T-cell (primary cell): ENCODE results near the gene FBXL15. TPM values are rescaled to one million over a fixed set of nuclear protein-coding genes. Genes with fewer than 3 reads are reported as not detected.

ENCODE experiments used
- ATAC-seq, 4 experiments: fragments of 200-7000 bp in 3 of 4; fragments of 150-1000 bp in 1 of 4; cut with Tn5 transposase; replicated peaks in 1 of 4; 1 replicate in 3 of 4; 2 replicates in 1 of 4; pipeline ENCODE4 v1.10.0; 2021; ENCODE audit warnings: moderate library complexity in 3 of 4, mild to moderate bottlenecking in 2 of 4, moderate number of reproducible peaks in 1 of 4
- CTCF ChIA-PET, 2 donors: fragments of 300-600 bp; sonication (Branson Sonifier 250); formaldehyde crosslinking; loops; one replicate each; lab custom pipeline; 2022; ENCODE audit warnings: antibody characterized with exemption in 2 of 2; lab: Charles Lee
- POLR2A ChIA-PET, 2 donors: fragments of 300-600 bp; sonication (Branson Sonifier 250); formaldehyde crosslinking; loops; one replicate each; lab custom pipeline; 2022; ENCODE audit warnings: antibody characterized with exemption in 2 of 2; lab: Charles Lee
- DNase-seq, 35 experiments: peaks; one replicate each; pipeline versions ENCODE4 v3.0.0 to v3.0.0-alpha.2; 2013 to 2023
- H3K27ac ChIP-seq: one replicate; pipeline ENCODE4 v1.5.1; 2013; ENCODE audit warnings: low read length
- H3K27me3 ChIP-seq, 2 experiments: replicated peaks in 1 of 2; 1 replicate in 1 of 2; 2 replicates in 1 of 2; pipeline versions ENCODE4 v1.6.1 to v1.7.0; 2013; ENCODE audit warnings: low read length in 1 of 2, mixed read lengths in 1 of 2; ENCODE audit not compliant: control insufficient read depth in 2 of 2, insufficient read depth in 2 of 2; ENCODE audit errors: extremely low read depth in 1 of 2
- H3K36me3 ChIP-seq, 2 donors: 1 replicate in 1 of 2; 2 replicates in 1 of 2; pipeline versions ENCODE4 v1.6.1 to v1.7.0; 2013; ENCODE audit warnings: low read length in 1 of 2; ENCODE audit not compliant: control insufficient read depth in 2 of 2, insufficient read depth in 1 of 2; ENCODE audit errors: extremely low read depth in 1 of 2
- H3K4me1 ChIP-seq, 2 experiments: 1 replicate in 1 of 2; 2 replicates in 1 of 2; pipeline versions ENCODE4 v1.6.1 to v1.7.0; 2013; ENCODE audit warnings: low read length in 2 of 2, mixed read lengths in 1 of 2; ENCODE audit not compliant: insufficient read depth in 2 of 2, control insufficient read depth in 1 of 2; ENCODE audit errors: extremely low read depth in 1 of 2
- H3K4me3 ChIP-seq, 2 donors: 1 replicate in 1 of 2; 2 replicates in 1 of 2; pipeline versions ENCODE4 v1.5.1 to v1.7.0; 2013; ENCODE audit warnings: mild to moderate bottlenecking in 2 of 2, low read length in 1 of 2, moderate library complexity in 1 of 2; ENCODE audit not compliant: control insufficient read depth in 1 of 2; ENCODE audit errors: extremely low read depth in 1 of 2
- H3K9me3 ChIP-seq: 2 replicates; pipeline ENCODE4 v1.7.0; 2013
- H3K27ac Mint-ChIP-seq, 2 donors: one replicate each; pipeline ENCODE4 v1.8.0; 2020 to 2021; ENCODE audit warnings: mild to moderate bottlenecking in 2 of 2, mixed read lengths in 2 of 2
- H3K27me3 Mint-ChIP-seq, 2 donors: one replicate each; pipeline ENCODE4 v1.8.0; 2021 to 2022; ENCODE audit warnings: mixed read lengths in 2 of 2
- H3K36me3 Mint-ChIP-seq: one replicate; pipeline ENCODE4 v1.8.0; 2021; ENCODE audit warnings: mixed read lengths
- H3K4me1 Mint-ChIP-seq, 3 donors: one replicate each; pipeline ENCODE4 v1.8.0; 2020 to 2022; ENCODE audit warnings: mixed read lengths in 3 of 3, mild to moderate bottlenecking in 1 of 3
- H3K4me3 Mint-ChIP-seq, 3 donors: one replicate each; pipeline ENCODE4 v1.8.0; 2020 to 2022; ENCODE audit warnings: mild to moderate bottlenecking in 3 of 3, mixed read lengths in 3 of 3, moderate library complexity in 3 of 3
- H3K9me3 Mint-ChIP-seq, 3 donors: one replicate each; pipeline ENCODE4 v1.8.0; 2020 to 2022; ENCODE audit warnings: mixed read lengths in 3 of 3
- WGBS: methylation state at CpG from one replicate; pipeline ENCODE4 v1.1.5; 2013; ENCODE audit warnings: missing lambda C conversion rate; ENCODE audit not compliant: insufficient coverage; 5-methylcytosine and 5-hydroxymethylcytosine counted together
- total RNA-seq, 35 experiments: library from RNA in 6 of 35; stranded (reverse) in 6 of 35; fragments of 120-200 nt in 1 of 35; gene quantifications; one replicate each; pipeline versions ENCODE4 v1.2.1 to v1.2.4 and lab custom pipeline; 2013 to 2026

Gene FBXL15
- total RNA-seq, 5 donors from 2014 or later (not counting 1 experiment from before 2014, with no cell fraction given) = 13.3 to 30.4 (median 23.7) TPM

GRCh38 chr10:102404361-102405107, 16.1 kb upstream of the FBXL15 start:
- H3K27ac ChIP-seq = no peak overlapping the region
- DNase-seq (peak in 1 of 35 experiments; percentile 25), ATAC-seq (no peak)
- peaks cover 7 to 35% of the 10 kb centered on the region in 2 experiments for H3K4me1 ChIP-seq
- peaks cover 12 to 28% of the 10 kb centered on the region in 2 donors for H3K36me3 ChIP-seq
- POLR2A ChIA-PET = interaction anchor here (0.5 to 0.7 kb wide), 4 partner anchors 10 to 98 kb away, joined by 3 to 6 read pairs (median 5); no protein-coding TSS in a partner anchor
- Mint-ChIP-seq H3K4me3 (no peak overlapping the region), H3K9me3 (no peaks in the 10 kb centered on the region), H3K27me3 (peaks cover 0 to 7% of the 10 kb centered on the region in 2 donors), H3K27ac (no peak overlapping the region), H3K36me3 (peaks cover 10% of the 10 kb centered on the region), H3K4me1 (peaks cover 18 to 30% (median 22%) of the 10 kb centered on the region in 3 donors)
- H3K9me3 ChIP-seq = no peaks in the 10 kb centered on the region
- no peak overlapping the region for H3K4me3 ChIP-seq
- peaks cover 0 to 20% of the 10 kb centered on the region in 2 experiments for H3K27me3 ChIP-seq
- 91% methylated on average over 16 of the region's 17 CpGs for WGBS
- CTCF ChIA-PET = no interaction called here

GRCh38 chr10:102405108-102405571, 15.5 kb upstream of the FBXL15 start:
- no peak overlapping the region for H3K4me3 Mint-ChIP-seq
- ChIA-PET POLR2A (interaction anchor here (0.5 to 0.8 kb wide), 3 partner anchors 56 to 175 kb away, joined by 3 to 5 read pairs (median 3); no protein-coding TSS in a partner anchor), CTCF (no interaction called here)

DNA sequence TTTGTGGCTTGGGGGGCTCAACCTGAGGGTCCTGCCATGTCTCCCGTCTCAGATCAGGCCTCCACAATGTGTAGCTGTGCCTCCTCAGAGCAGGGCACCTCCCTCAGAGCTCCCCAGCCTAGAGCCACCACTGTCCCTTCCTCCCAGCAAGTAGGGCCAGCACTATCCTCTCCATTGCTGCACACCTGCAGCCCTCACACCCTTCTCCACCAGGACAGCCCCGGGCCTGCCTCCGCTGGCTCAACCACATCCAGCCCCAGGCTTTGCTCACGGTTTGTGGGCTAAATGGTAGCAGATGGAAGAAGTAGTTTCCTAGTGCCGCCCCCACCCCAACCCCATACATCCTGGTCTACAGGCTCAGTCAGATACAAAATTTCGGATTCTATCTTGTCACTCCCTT, 15.0 kb upstream of the FBXL15 start:
- DNase-seq (peak in 2 of 35 experiments; percentile 30 to 37), ATAC-seq (no peak)
- peak overlapping the region in 1 of 3 donors; percentile 25 for H3K4me3 Mint-ChIP-seq
- H3K36me3 ChIP-seq = peaks cover 3 to 19% of the 10 kb centered on the region in 2 donors
- H3K27me3 ChIP-seq = peaks cover 0 to 31% of the 10 kb centered on the region in 2 experiments
- H3K36me3 Mint-ChIP-seq = peaks cover 3% of the 10 kb centered on the region
- peaks cover 0 to 14% of the 10 kb centered on the region in 2 donors for H3K27me3 Mint-ChIP-seq
- CTCF ChIA-PET = no interaction called here
- H3K27ac Mint-ChIP-seq = peak overlapping the region in 1 of 2 donors; percentile 44
- H3K27ac ChIP-seq = no peak overlapping the region
- peaks cover 13 to 35% of the 10 kb centered on the region in 2 experiments for H3K4me1 ChIP-seq
- peaks cover 18 to 34% (median 19%) of the 10 kb centered on the region in 3 donors for H3K4me1 Mint-ChIP-seq
- no peaks in the 10 kb centered on the region for H3K9me3 Mint-ChIP-seq
- no peak overlapping the region for H3K4me3 ChIP-seq
- no peaks in the 10 kb centered on the region for H3K9me3 ChIP-seq
- POLR2A ChIA-PET = interaction anchor here (0.7 to 0.8 kb wide), 3 partner anchors 23 to 176 kb away, joined by 3 to 6 read pairs (median 5); no protein-coding TSS in a partner anchor
- WGBS = 75% methylated on average over 2 of the region's 6 CpGs

More at GRCh38 chr10:102405108-102405571, 15.5 kb upstream of the FBXL15 start:
- DNase-seq (peak in 2 of 35 experiments; percentile 30 to 31), ATAC-seq (no peak)
- 90% methylated on average over 15 of the region's 19 CpGs for WGBS
- H3K4me1 Mint-ChIP-seq = peaks cover 21 to 36% (median 22%) of the 10 kb centered on the region in 3 donors
- H3K27me3 Mint-ChIP-seq = peaks cover 0 to 13% of the 10 kb centered on the region in 2 donors
- Histone ChIP-seq H3K36me3 (peaks cover 8 to 24% of the 10 kb centered on the region in 2 donors), H3K4me3 (no peak overlapping the region), H3K9me3 (no peaks in the 10 kb centered on the region), H3K27ac (no peak overlapping the region), H3K4me1 (peaks cover 12 to 35% of the 10 kb centered on the region in 2 experiments), H3K27me3 (peaks cover 0 to 26% of the 10 kb centered on the region in 2 experiments)
- H3K27ac Mint-ChIP-seq = no peak overlapping the region
- no peaks in the 10 kb centered on the region for H3K9me3 Mint-ChIP-seq
- peaks cover 6% of the 10 kb centered on the region for H3K36me3 Mint-ChIP-seq

GRCh38 chr10:102406815-102407214, 13.8 kb upstream of the FBXL15 start:
- Mint-ChIP-seq H3K4me3 (peak overlapping the region in 2 of 3 donors; percentile 43 to 82), H3K4me1 (peaks cover 25 to 43% (median 28%) of the 10 kb centered on the region in 3 donors), H3K27ac (peak overlapping the region in 1 of 2 donors; percentile 76), H3K27me3 (peaks cover 0 to 25% of the 10 kb centered on the region in 2 donors), H3K36me3 (no peaks in the 10 kb centered on the region), H3K9me3 (no peaks in the 10 kb centered on the region)
- ChIA-PET POLR2A (interaction anchor here (0.6 to 1.4 kb wide), 4 partner anchors 8 to 240 kb away, joined by 3 to 9 read pairs (median 6); no protein-coding TSS in a partner anchor), CTCF (interaction anchor here (0.6 to 1.1 kb wide), 6 partner anchors 11 to 248 kb away, joined by 3 to 9 read pairs (median 4); no protein-coding TSS in a partner anchor)
- Histone ChIP-seq H3K27ac (no peak overlapping the region), H3K4me3 (no peak overlapping the region), H3K27me3 (peaks cover 0 to 43% of the 10 kb centered on the region in 2 experiments), H3K36me3 (peaks cover 3 to 8% of the 10 kb centered on the region in 2 donors), H3K4me1 (peaks cover 13 to 42% of the 10 kb centered on the region in 2 experiments), H3K9me3 (no peaks in the 10 kb centered on the region)
- no CpG with 5 or more reads among the region's 2 CpGs for WGBS
- no peak for ATAC-seq
- peak in 2 of 35 experiments; percentile 10 to 24 for DNase-seq

DNA sequence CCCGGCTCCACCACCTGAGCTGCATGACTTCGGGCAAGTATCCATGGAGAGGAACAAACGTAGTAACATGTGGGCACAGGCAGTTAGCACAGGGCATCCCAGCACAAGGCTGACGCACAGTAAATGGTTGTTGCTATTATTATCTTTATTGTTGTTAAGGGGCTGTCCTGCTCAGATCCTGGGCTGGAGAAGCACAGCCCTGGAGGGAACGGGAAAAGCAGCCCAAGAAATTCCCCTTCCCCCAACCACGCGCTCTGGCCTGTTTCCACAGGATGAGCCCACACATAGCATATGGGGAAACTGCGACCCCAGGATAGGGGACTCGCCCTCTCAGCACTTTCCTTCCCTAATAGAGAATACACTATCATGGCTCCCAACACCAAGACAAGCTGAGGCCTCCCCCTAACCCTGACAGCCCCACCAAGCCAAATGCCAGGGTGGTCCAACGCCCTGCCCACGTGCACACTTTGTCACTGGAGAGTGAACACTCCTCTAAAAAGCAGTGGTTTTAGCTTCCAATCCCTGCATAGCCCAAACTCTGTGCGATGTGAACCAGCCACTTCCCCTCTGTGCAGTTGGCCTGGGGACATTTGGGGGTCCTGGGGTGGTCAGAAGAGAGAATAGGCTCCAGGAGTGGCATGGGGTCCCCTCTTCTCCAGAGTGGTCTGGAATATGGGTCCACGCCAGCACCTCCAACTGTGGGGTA, 13.1 kb upstream of the FBXL15 start:
- ChIA-PET CTCF (interaction anchor here in 1 of 2 donors (1.1 kb wide), 1 partner anchor 13 kb away, joined by 3 read pairs; no protein-coding TSS in a partner anchor), POLR2A (interaction anchor here (0.5 to 1.4 kb wide), 3 partner anchors 10 to 397 kb away, joined by 3 to 8 read pairs (median 6); no protein-coding TSS in a partner anchor)
- 84% methylated on average over 10 of the region's 13 CpGs for WGBS
- ATAC-seq = no peak
- Histone ChIP-seq H3K27ac (no peak overlapping the region), H3K4me1 (peaks cover 14 to 47% of the 10 kb centered on the region in 2 experiments), H3K4me3 (no peak overlapping the region), H3K9me3 (no peaks in the 10 kb centered on the region), H3K27me3 (peaks cover 0 to 51% of the 10 kb centered on the region in 2 experiments), H3K36me3 (peaks cover under 1 to 3% of the 10 kb centered on the region in 2 donors)
- peaks cover 0 to 31% of the 10 kb centered on the region in 2 donors for H3K27me3 Mint-ChIP-seq
- DNase-seq = peak in 1 of 35 experiments; percentile 28
- no peaks in the 10 kb centered on the region for H3K9me3 Mint-ChIP-seq
- H3K36me3 Mint-ChIP-seq = no peaks in the 10 kb centered on the region
- peak overlapping the region; percentile 18 to 82 (median 24) for H3K4me3 Mint-ChIP-seq
- H3K4me1 Mint-ChIP-seq = peaks cover 25 to 43% (median 30%) of the 10 kb centered on the region in 3 donors
- peak overlapping the region in 1 of 2 donors; percentile 65 for H3K27ac Mint-ChIP-seq
